H1 (cell line): ENCODE measurements around the gene ITGA4. TPM values are rescaled to one million over a fixed set of nuclear protein-coding genes. Genes with fewer than 3 reads are reported as not detected.

ENCODE experiments used
- CTCF ChIA-PET: fragments of 300-600 bp; sonication (Branson Sonifier 250); formaldehyde crosslinking; loops from one replicate; lab custom pipeline; 2021; ENCODE audit not compliant: partially characterized antibody; lab: Charles Lee
- POLR2A ChIA-PET: fragments of 300-600 bp; sonication (Branson Sonifier 250); formaldehyde crosslinking; loops from one replicate; lab custom pipeline; 2021; ENCODE audit warnings: inconsistent platforms; ENCODE audit not compliant: partially characterized antibody; lab: Charles Lee
- DNase-seq, 2 experiments: peaks; one replicate each; pipeline versions ENCODE4 v3.0.0 to v3.0.0-alpha.2; 2010 to 2022; ENCODE audit warnings: low spot score in 2 of 2, low read depth in 1 of 2, mixed read lengths in 1 of 2
- FAIRE-seq: peaks from 2 replicates; lab custom pipeline; 2011; peaks lifted over from hg19 to GRCh38; lab: Jason Lieb, UNC
- H2AFZ ChIP-seq: 2 replicates; pipeline ENCODE4 v1.8.1; 2012; ENCODE audit warnings: low read length, inconsistent platforms
- H2AK5ac ChIP-seq: 2 replicates; pipeline ENCODE4 v1.6.1; 2013; ENCODE audit warnings: low read depth, low read length
- H2BK120ac ChIP-seq: replicated peaks from 2 replicates; pipeline ENCODE3; 2013; ENCODE audit warnings: low read depth, low read length, inconsistent platforms
- H2BK12ac ChIP-seq: 2 replicates; pipeline ENCODE4 v1.6.1; 2013; ENCODE audit warnings: low read depth, low read length
- H2BK15ac ChIP-seq: 2 replicates; pipeline ENCODE4 v1.6.1; 2013; ENCODE audit warnings: low read length
- H2BK20ac ChIP-seq: 2 replicates; pipeline ENCODE4 v1.6.1; 2013; ENCODE audit warnings: low read length
- H2BK5ac ChIP-seq: 2 replicates; pipeline ENCODE4 v1.6.1; 2013; ENCODE audit warnings: low read depth, low read length
- H3K14ac ChIP-seq: 2 replicates; pipeline ENCODE4 v1.6.1; 2013; ENCODE audit warnings: inconsistent platforms; ENCODE audit not compliant: insufficient read length
- H3K18ac ChIP-seq: 2 replicates; pipeline ENCODE4 v1.6.1; 2013; ENCODE audit warnings: low read length; ENCODE audit errors: extremely low read depth
- H3K23ac ChIP-seq: 2 replicates; pipeline ENCODE4 v1.6.1; 2013; ENCODE audit warnings: inconsistent platforms; ENCODE audit not compliant: insufficient read length
- H3K23me2 ChIP-seq: 2 replicates; pipeline ENCODE4 v1.6.1; 2013; ENCODE audit warnings: low read depth, low read length
- H3K27ac ChIP-seq: 2 replicates; pipeline ENCODE4 v1.6.1; 2011; ENCODE audit warnings: low read depth, low read length, inconsistent platforms
- H3K27me3 ChIP-seq, 4 experiments: replicated peaks in 1 of 4; 1 replicate in 1 of 4; 2 replicates in 3 of 4; pipeline versions ENCODE4 v1.6.1 to v1.8.1; 2011 to 2013; ENCODE audit warnings: low read length in 3 of 4, mild to moderate bottlenecking in 3 of 4, inconsistent platforms in 2 of 4, mixed read lengths in 2 of 4, moderate library complexity in 1 of 4; ENCODE audit not compliant: control insufficient read depth in 3 of 4, insufficient read depth in 3 of 4; ENCODE audit errors: extremely low read depth in 1 of 4
- H3K36me3 ChIP-seq, 4 experiments: 2 replicates each; pipeline versions ENCODE4 v1.6.1 to v1.8.1; 2011 to 2013; ENCODE audit warnings: mild to moderate bottlenecking in 4 of 4, low read length in 3 of 4, moderate library complexity in 2 of 4, control low read depth in 1 of 4, inconsistent platforms in 1 of 4; ENCODE audit not compliant: insufficient read depth in 4 of 4, control insufficient read depth in 2 of 4
- H3K4ac ChIP-seq: replicated peaks from 2 replicates; pipeline ENCODE3; 2013; ENCODE audit warnings: low read length, low read depth, mixed read lengths, inconsistent platforms; ENCODE audit not compliant: insufficient read length
- H3K4me1 ChIP-seq, 4 experiments: replicated peaks in 1 of 4; 1 replicate in 1 of 4; 2 replicates in 3 of 4; pipeline versions ENCODE4 v1.6.1 to v1.8.1; 2011 to 2013; ENCODE audit warnings: low read length in 3 of 4, inconsistent platforms in 2 of 4, mixed read lengths in 1 of 4; ENCODE audit not compliant: insufficient read depth in 4 of 4, control insufficient read depth in 3 of 4
- H3K4me2 ChIP-seq, 2 experiments: 2 replicates each; pipeline versions ENCODE4 v1.6.1 to v1.8.1; 2011 to 2013; ENCODE audit warnings: low read depth in 2 of 2, low read length in 2 of 2, control low read depth in 1 of 2, inconsistent platforms in 1 of 2, mild to moderate bottlenecking in 1 of 2; ENCODE audit not compliant: insufficient read depth in 1 of 2
- H3K4me3 ChIP-seq, 4 experiments: fragments of 200-600, 300-600 bp in 1 of 4; sonication (generic), shearing (Covaris generic), sonication (Bioruptor Twin) in 1 of 4; 2 replicates each; pipeline versions ENCODE4 v1.5.1 to v1.8.1; 2011 to 2016; ENCODE audit warnings: low read length in 4 of 4, low read depth in 3 of 4, control low read depth in 2 of 4, inconsistent platforms in 2 of 4, mild to moderate bottlenecking in 2 of 4, mixed read lengths in 1 of 4, moderate library complexity in 1 of 4; ENCODE audit not compliant: insufficient read depth in 2 of 4; ENCODE audit errors: extremely low read depth in 1 of 4
- H3K56ac ChIP-seq: replicated peaks from 2 replicates; pipeline ENCODE3; 2013; ENCODE audit warnings: low read depth, mild to moderate bottlenecking, mixed read lengths, low read length, inconsistent platforms; ENCODE audit not compliant: insufficient read length
- H3K79me1 ChIP-seq: 2 replicates; pipeline ENCODE4 v1.6.1; 2013; ENCODE audit warnings: low read depth, low read length, control low read depth
- H3K79me2 ChIP-seq, 2 experiments: 2 replicates each; pipeline versions ENCODE4 v1.6.1 to v1.8.1; 2012 to 2013; ENCODE audit warnings: low read length in 2 of 2, mild to moderate bottlenecking in 2 of 2, inconsistent platforms in 1 of 2; ENCODE audit not compliant: insufficient read depth in 2 of 2, control insufficient read depth in 1 of 2
- H3K9ac ChIP-seq, 4 experiments: replicated peaks in 1 of 4; 1 replicate in 1 of 4; 2 replicates in 3 of 4; pipeline versions ENCODE4 v1.6.1 to v1.8.1; 2011 to 2013; ENCODE audit warnings: low read depth in 3 of 4, low read length in 3 of 4, control low read depth in 2 of 4, mild to moderate bottlenecking in 2 of 4, moderate library complexity in 2 of 4, inconsistent platforms in 1 of 4; ENCODE audit errors: extremely low read depth in 1 of 4
- H3K9me3 ChIP-seq, 2 experiments: 2 replicates each; pipeline versions ENCODE4 v1.6.1 to v1.8.1; 2012 to 2013; ENCODE audit warnings: mild to moderate bottlenecking in 2 of 2, moderate library complexity in 2 of 2, control low read depth in 1 of 2, inconsistent platforms in 1 of 2, low read depth in 1 of 2, low read length in 1 of 2, mixed read lengths in 1 of 2; ENCODE audit not compliant: insufficient read depth in 2 of 2
- H4K20me1 ChIP-seq, 2 experiments: replicated peaks in 1 of 2; 2 replicates each; pipeline versions ENCODE3 to v1.8.1; 2011 to 2013; ENCODE audit warnings: inconsistent platforms in 2 of 2, low read length in 2 of 2, mild to moderate bottlenecking in 1 of 2; ENCODE audit not compliant: insufficient read depth in 2 of 2, control insufficient read depth in 1 of 2
- H4K5ac ChIP-seq: 2 replicates; pipeline ENCODE4 v1.6.1; 2013; ENCODE audit warnings: low read length, low read depth, mixed read lengths, inconsistent platforms; ENCODE audit not compliant: insufficient read length
- H4K8ac ChIP-seq: 2 replicates; pipeline ENCODE4 v1.8.0; 2013; ENCODE audit warnings: mild to moderate bottlenecking, moderate library complexity, low read length, inconsistent platforms; ENCODE audit not compliant: insufficient read depth; ENCODE audit errors: extremely low read depth
- H4K91ac ChIP-seq: replicated peaks from 2 replicates; pipeline ENCODE3; 2013; ENCODE audit warnings: low read length, mixed read lengths, inconsistent platforms; ENCODE audit not compliant: insufficient read length
- CBX5 ChIP-seq: fragments of 300-800, 300-1000 bp; sonication (generic); IDR thresholded peaks from 2 replicates; pipeline ENCODE4 v1.7.1; 2016; ENCODE audit warnings: antibody characterized with exemption, low read length, low read depth
- SRF ChIP-seq: IDR thresholded peaks from 2 replicates; pipeline ENCODE4 v1.6.1; 2011; ENCODE audit warnings: mild to moderate bottlenecking, low read depth, low read length, moderate library complexity
- YY1 ChIP-seq: IDR thresholded peaks from 2 replicates; pipeline ENCODE4 v1.6.1; 2011; ENCODE audit warnings: low read depth, mild to moderate bottlenecking, low read length
- WGBS, 2 experiments: shearing (Covaris generic) in 1 of 2; methylation state at CpG; one replicate each; pipeline versions ENCODE4 v1.1.6 to v1.1.7; 2013 to 2015; ENCODE audit warnings: low lambda C conversion rate in 2 of 2, mixed read lengths in 2 of 2, inconsistent platforms in 1 of 2, low coverage in 1 of 2, missing lambda C conversion rate in 1 of 2; ENCODE audit not compliant: insufficient replicate concordance in 2 of 2, insufficient coverage in 1 of 2, insufficient read length in 1 of 2; ENCODE audit errors: extremely low coverage in 1 of 2, missing lambda C conversion rate in 1 of 2; 5-methylcytosine and 5-hydroxymethylcytosine counted together
- polyA plus RNA-seq, 7 experiments: library from polyadenylated mRNA; depleted of rRNA in 3 of 7; stranded (reverse) in 5 of 7; unstranded in 2 of 7; fragments of >200 nt in 5 of 7; fragments of 200-250 nt in 2 of 7; gene quantifications; 1 replicate in 5 of 7; 2 replicates in 1 of 7; 4 replicates in 1 of 7; pipeline versions ENCODE4 v1.2.1 to v1.2.3, GENCODE V29; 2011 to 2013; ENCODE audit warnings: missing spikeins in 2 of 7, mixed read lengths in 2 of 7
- total RNA-seq: library from RNA; stranded (reverse); fragmentation: NEBNext Ultra II Directional; extraction: Animal tissue kit (Norgen Biotek cat#: 25700); gene quantifications from 2 replicates; pipeline ENCODE4 v1.2.1, GENCODE V29; 2021

Gene ITGA4
- total and polyA plus RNA-seq, 2 of the 8 experiments (the other 6 are each of a cell fraction or from before 2014, with no cell fraction given) = 0.60 to 2.1 TPM

DNA sequence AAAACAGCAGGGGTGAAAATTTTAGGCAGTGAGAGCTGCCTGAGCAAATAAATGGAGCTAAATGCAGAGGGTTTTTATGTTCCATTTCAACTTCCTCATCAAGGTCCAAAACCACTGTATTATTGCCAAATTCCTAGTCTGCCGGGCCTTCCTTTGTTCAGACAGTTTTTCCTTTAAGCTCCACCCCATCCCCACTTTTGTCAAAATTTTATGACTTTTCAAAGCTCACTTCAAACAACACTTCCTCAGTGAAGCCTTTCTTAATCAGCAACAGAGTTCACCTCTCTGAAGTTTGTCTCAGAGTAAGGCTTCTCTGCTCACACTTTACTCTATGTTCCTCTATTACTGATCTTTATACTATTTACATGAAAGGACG, 118.5 kb downstream of the ITGA4 start:
- ChIA-PET POLR2A (no interaction called here), CTCF (interaction anchor here (0.9 to 8.5 kb wide), 5 partner anchors 18 to 141 kb away, joined by 3 to 183 read pairs (median 5); partner anchors contain the start of gene CERKL)
- no peak overlapping the region for H2BK20ac ChIP-seq

More for the DNA sequence above, 118.5 kb downstream of the ITGA4 start:
- H3K4me2 ChIP-seq = no peak overlapping the region
- H4K5ac ChIP-seq = no peak overlapping the region
- H2AK5ac ChIP-seq = no peak overlapping the region
- H3K79me2 ChIP-seq = no peaks in the 10 kb centered on the region
- DNase-seq (no peak), FAIRE-seq (no peak)
- H2BK12ac ChIP-seq = no peak overlapping the region
- no peak overlapping the region for H4K91ac ChIP-seq
- H2AFZ ChIP-seq = 0 out of 2 replicates have a peak overlapping the region, but pooled peaks have one; percentile 35
- no peak overlapping the region for H3K18ac ChIP-seq
- H3K4me1 ChIP-seq = no peaks in the 10 kb centered on the region
- no peak overlapping the region for H2BK15ac ChIP-seq
- no peak overlapping the region for H3K27ac ChIP-seq
- TF ChIP-seq SRF (no peak), CBX5 (no peak), YY1 (no peak)
- H4K20me1 ChIP-seq = no peaks in the 10 kb centered on the region
- H3K36me3 ChIP-seq = no peaks in the 10 kb centered on the region
- no peak overlapping the region for H4K8ac ChIP-seq
- H3K56ac ChIP-seq = no peak overlapping the region
- H2BK5ac ChIP-seq = no peak overlapping the region
- no peak overlapping the region for H2BK120ac ChIP-seq
- H3K79me1 ChIP-seq = no peaks in the 10 kb centered on the region
- H3K23me2 ChIP-seq = no peaks in the 10 kb centered on the region
- no peak overlapping the region for H3K14ac ChIP-seq
- no peaks in the 10 kb centered on the region for H3K27me3 ChIP-seq
- no peaks in the 10 kb centered on the region for H3K9me3 ChIP-seq
- H3K4ac ChIP-seq = no peak overlapping the region
- no peak overlapping the region for H3K9ac ChIP-seq
- WGBS, 2 experiments = 100% methylated on average over 2 of the region's 2 CpGs; no CpG with 5 or more reads in 1 of the 2 experiments
- no peak overlapping the region for H3K4me3 ChIP-seq
- H3K23ac ChIP-seq = no peak overlapping the region
